Gastrocnemius medialis (tissue), 4 donors: ENCODE measurements around the gene RIPOR3. TPM values are rescaled to one million over a fixed set of nuclear protein-coding genes. Genes with fewer than 3 reads are reported as not detected.

ENCODE experiments used
- ATAC-seq, 2 donors: fragments of 150-250 bp; one replicate each; pipeline ENCODE4 v1.9.1; 2016
- DNase-seq, 2 donors: peaks; one replicate each; pipeline ENCODE4 v3.0.0-alpha.2; 2019
- H3K27ac ChIP-seq, 4 donors: fragments of 200-600 bp; sonication (generic); 1 replicate in 1 of 4; 2 replicates in 3 of 4; pipeline ENCODE4 v1.5.1; 2016 to 2018; ENCODE audit warnings: mild to moderate bottlenecking in 2 of 4, moderate library complexity in 1 of 4
- H3K27me3 ChIP-seq, 3 donors: fragments of 200-600 bp; sonication (generic) in 2 of 3; 1 replicate in 1 of 3; 2 replicates in 2 of 3; pipeline versions ENCODE4 v1.5.1 to v1.6.0; 2016 to 2019; ENCODE audit warnings: mild to moderate bottlenecking in 1 of 3, moderate library complexity in 1 of 3
- H3K36me3 ChIP-seq, 2 donors: fragments of 200-600 bp; sonication (generic) in 1 of 2; one replicate each; pipeline ENCODE4 v1.5.1; 2017 to 2018
- H3K4me1 ChIP-seq, 2 donors: fragments of 200-600 bp; sonication (generic) in 1 of 2; one replicate each; pipeline ENCODE4 v1.5.1; 2016 to 2017; ENCODE audit warnings: mild to moderate bottlenecking in 2 of 2
- H3K4me3 ChIP-seq, 4 donors: fragments of 200-600 bp; sonication (generic) in 3 of 4; 1 replicate in 1 of 4; 2 replicates in 3 of 4; pipeline ENCODE4 v1.5.1; 2016 to 2019; ENCODE audit warnings: mild to moderate bottlenecking in 2 of 4
- H3K9me3 ChIP-seq, 3 donors: fragments of 200-600 bp; sonication (generic) in 2 of 3; 1 replicate in 1 of 3; 2 replicates in 2 of 3; pipeline ENCODE4 v1.5.1; 2016 to 2019
- CTCF ChIP-seq, 5 experiments: fragments of 450-650 bp in 3 of 5; fragments of 200-600 bp in 2 of 5; sonication (generic) in 2 of 5; IDR thresholded peaks in 4 of 5; conservative IDR thresholded peaks in 1 of 5; 1 replicate in 4 of 5; 2 replicates in 1 of 5; pipeline ENCODE4 v1.5.1; 2016 to 2019; ENCODE audit warnings: antibody characterized with exemption in 5 of 5, mild to moderate bottlenecking in 3 of 5, moderate library complexity in 3 of 5
- POLR2A ChIP-seq, 2 donors: fragments of 450-650 bp; IDR thresholded peaks; one replicate each; pipeline ENCODE4 v1.6.1; 2017; ENCODE audit warnings: antibody characterized with exemption in 2 of 2, mild to moderate bottlenecking in 2 of 2, moderate library complexity in 2 of 2
- in situ Hi-C, 4 donors: fragments of 200-750 bp; cut with MboI; loops; one replicate each; pipeline versions ENCODE4 v1.15.0 to v1.8.0; 2017; ENCODE audit warnings: low sequenced_read_pairs in 4 of 4
- intact Hi-C: fragments of 100-400 bp; cut with DNase I; formaldehyde crosslinking; loops from one replicate; pipeline ENCODE4 v1.15.1; 2023; ENCODE audit warnings: low total_unique reads
- total RNA-seq, 4 donors: library from RNA; depleted of rRNA; stranded (reverse); fragments of >200 nt; gene quantifications; one replicate each; pipeline versions ENCODE4 v1.1.0 to v1.2.3, GENCODE V29; 2016

Gene RIPOR3
- total RNA-seq, 4 donors from 2014 or later: 5.3 to 12.5 (median 8.2) TPM

GRCh38 chr20:50711113-50711825, 19.9 kb upstream of the RIPOR3 start:
- H3K27me3 ChIP-seq: no peaks in the 10 kb centered on the region
- DNase-seq: no peak
- H3K27ac ChIP-seq: no peak overlapping the region
- no peaks in the 10 kb centered on the region for H3K36me3 ChIP-seq
- no peak for ATAC-seq
- H3K9me3 ChIP-seq: no peaks in the 10 kb centered on the region
- TF ChIP-seq CTCF (IDR thresholded peaks at IDR 0.05 in 4 of 5, conservative IDR thresholded peaks at IDR 0.05 in 1 of 5): no peak
- intact Hi-C loops: loop anchor here (5.0 kb wide), 1 partner anchor 49 kb away; no protein-coding TSS in a partner anchor
- in situ Hi-C loops: no loop called here
- H3K4me1 ChIP-seq: peaks cover 0 to 7% of the 10 kb centered on the region in 2 donors
- H3K4me3 ChIP-seq: no peak overlapping the region

- peaks cover 0 to 7% of the 10 kb centered on the region in 2 donors for H3K4me1 ChIP-seq
- H3K4me3 ChIP-seq: no peak overlapping the region
- H3K36me3 ChIP-seq: no peaks in the 10 kb centered on the region
- peak; percentile 34 to 60 for ATAC-seq
- H3K9me3 ChIP-seq: no peaks in the 10 kb centered on the region
- peak in 1 of 2 donors; percentile 51 for DNase-seq
- intact Hi-C loops: loop anchor here (1.0 to 5.0 kb wide), 2 partner anchors 48 to 84 kb away; no protein-coding TSS in a partner anchor
- in situ Hi-C loops: no loop called here
- H3K27ac ChIP-seq: no peak overlapping the region
- no peak for TF ChIP-seq CTCF (IDR thresholded peaks at IDR 0.05 in 4 of 5, conservative IDR thresholded peaks at IDR 0.05 in 1 of 5)
- TF ChIP-seq POLR2A (IDR thresholded peaks at IDR 0.05): no peak
- H3K27me3 ChIP-seq: no peaks in the 10 kb centered on the region
Measured at GRCh38 chr20:50710492-50711063, 19.2 kb upstream of the RIPOR3 start.

DNA sequence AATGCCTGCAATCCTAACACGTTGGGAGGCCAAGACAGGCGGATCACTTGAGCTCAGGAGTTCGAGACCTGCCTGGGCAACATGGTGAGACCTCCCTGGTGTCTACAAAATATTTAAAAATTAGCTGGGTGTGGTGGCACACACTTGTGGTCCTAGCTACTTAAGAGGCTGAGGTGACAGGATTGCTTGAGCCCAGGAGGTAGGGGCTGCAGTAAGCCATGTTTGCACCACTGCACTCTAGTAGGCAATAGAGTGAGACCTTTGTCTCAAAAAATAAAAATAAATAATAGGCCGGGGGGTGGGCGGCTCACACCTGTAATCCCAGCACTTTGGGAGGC, 18.3 kb upstream of the RIPOR3 start:
- Histone ChIP-seq H3K4me3 (no peak overlapping the region), H3K36me3 (no peaks in the 10 kb centered on the region), H3K4me1 (peaks cover 0 to 7% of the 10 kb centered on the region in 2 donors), H3K27ac (no peak overlapping the region), H3K27me3 (no peaks in the 10 kb centered on the region), H3K9me3 (no peaks in the 10 kb centered on the region)
- ATAC-seq (no peak), DNase-seq (no peak)
- in situ Hi-C loops: no loop called here
- TF ChIP-seq POLR2A (IDR thresholded peaks at IDR 0.05): no peak
- TF ChIP-seq CTCF (IDR thresholded peaks at IDR 0.05 in 4 of 5, conservative IDR thresholded peaks at IDR 0.05 in 1 of 5): no peak
- intact Hi-C loops: no loop called here

GRCh38 chr20:50708845-50709635, 17.7 kb upstream of the RIPOR3 start:
- Histone ChIP-seq H3K4me3 (no peak overlapping the region), H3K4me1 (peaks cover 0 to 7% of the 10 kb centered on the region in 2 donors), H3K27ac (no peak overlapping the region), H3K36me3 (no peaks in the 10 kb centered on the region), H3K9me3 (no peaks in the 10 kb centered on the region), H3K27me3 (no peaks in the 10 kb centered on the region)
- DNase-seq (no peak), ATAC-seq (no peak)
- intact Hi-C loops: no loop called here
- in situ Hi-C loops: no loop called here
- TF ChIP-seq CTCF (IDR thresholded peaks at IDR 0.05 in 4 of 5, conservative IDR thresholded peaks at IDR 0.05 in 1 of 5) (no peak), POLR2A (IDR thresholded peaks at IDR 0.05) (no peak)
